ENCODE results near the gene FAM228A. TPM values are rescaled to one million over a fixed set of nuclear protein-coding genes. Genes with fewer than 3 reads are reported as not detected.

The FAM228A gene
- total and polyA plus RNA-seq, 4 donors: 0.46 to 3.9 (median 1.3) TPM

DNA sequence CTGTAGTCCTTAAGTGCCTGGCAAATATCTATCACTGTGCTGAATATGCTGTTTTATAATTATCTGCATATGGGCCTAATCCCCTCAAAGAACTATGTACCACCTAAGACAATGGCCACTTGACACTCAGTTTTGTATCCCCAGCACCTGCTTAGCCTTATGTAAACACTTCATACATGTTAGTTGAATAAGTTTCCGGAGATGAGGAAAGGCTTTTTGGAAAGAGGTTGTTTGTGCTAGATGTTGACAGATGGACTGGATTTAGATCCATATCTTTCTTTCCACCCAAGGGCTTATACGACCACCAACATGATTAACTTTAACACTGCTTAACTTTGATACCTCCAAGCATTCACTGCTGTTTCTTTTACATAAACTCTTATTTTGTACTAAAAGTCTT lies 63.3 kb downstream of the FAM228A start:
- DNase-seq (no peak), ATAC-seq (ENCODE audit: insufficient read depth, low FRiP score) (no peak)
- H3K4me1 ChIP-seq (ENCODE audit: control insufficient read depth in 5 of 5, insufficient read depth in 5 of 5, low read length in 5 of 5): peaks cover 0 to 4% (median 0%) of the 10 kb centered on the region in 5 donors
- H3K9ac ChIP-seq (ENCODE audit: insufficient read depth in 1 of 2, low read length in 2 of 2): no peak overlapping the region
- no peaks in the 10 kb centered on the region for H3K9me3 ChIP-seq (ENCODE audit: control insufficient read depth in 4 of 4, insufficient read depth in 3 of 4, low read length in 3 of 4)
- 46 to 68% methylated on average over 2 of the region's 2 CpGs for WGBS, 2 donors
- H3K4me3 ChIP-seq: no peak overlapping the region
- no peak overlapping the region for H3K27ac ChIP-seq (ENCODE audit: low read depth in 1 of 2, low read length in 1 of 2)
- H3K36me3 ChIP-seq (ENCODE audit: control insufficient read depth in 4 of 4, insufficient read depth in 4 of 4, low read length in 4 of 4): peaks cover 0 to 5% (median 2%) of the 10 kb centered on the region in 4 donors
- TF ChIP-seq CTCF (IDR thresholded peaks at IDR 0.05; ENCODE audit: control extremely low read depth, extremely low read depth): no peak
- no peaks in the 10 kb centered on the region for H3K27me3 ChIP-seq (ENCODE audit: control insufficient read depth in 3 of 3, insufficient read depth in 3 of 3, low read length in 2 of 3)

DNA sequence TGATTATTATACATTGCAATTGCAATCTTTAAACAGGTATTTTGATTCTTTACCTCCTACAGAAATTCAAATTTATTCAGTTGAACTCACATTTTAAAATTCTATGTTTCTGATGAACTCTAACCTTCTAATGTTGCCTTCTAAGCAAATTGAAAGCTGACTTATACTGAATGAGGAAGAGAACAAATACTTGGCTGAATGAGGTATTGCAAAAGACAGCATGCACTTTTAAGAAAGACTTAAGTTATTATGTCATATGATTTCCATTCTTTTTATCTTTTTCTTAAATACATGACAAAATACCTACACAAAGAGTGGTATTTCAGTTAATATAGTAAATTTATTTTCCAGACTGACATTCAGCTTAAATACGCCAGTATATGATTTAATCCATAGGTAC lies 64.7 kb downstream of the FAM228A start:
- Histone ChIP-seq H3K4me3 (no peak overlapping the region), H3K36me3 (ENCODE audit: control insufficient read depth in 4 of 4, insufficient read depth in 4 of 4, low read length in 4 of 4) (peaks cover 0 to 10% (median 3%) of the 10 kb centered on the region in 4 donors), H3K27ac (ENCODE audit: low read depth in 1 of 2, low read length in 1 of 2) (no peak overlapping the region), H3K4me1 (ENCODE audit: control insufficient read depth in 5 of 5, insufficient read depth in 5 of 5, low read length in 5 of 5) (peaks cover 0 to 4% (median 0%) of the 10 kb centered on the region in 5 donors), H3K27me3 (ENCODE audit: control insufficient read depth in 3 of 3, insufficient read depth in 3 of 3, low read length in 2 of 3) (no peaks in the 10 kb centered on the region), H3K9ac (ENCODE audit: insufficient read depth in 1 of 2, low read length in 2 of 2) (no peak overlapping the region), H3K9me3 (ENCODE audit: control insufficient read depth in 4 of 4, insufficient read depth in 3 of 4, low read length in 3 of 4) (no peaks in the 10 kb centered on the region)
- no peak for DNase-seq
- no peak for TF ChIP-seq CTCF (IDR thresholded peaks at IDR 0.05; ENCODE audit: control extremely low read depth, extremely low read depth)
- 91 to 93% methylated on average over 1 of the region's 1 CpG for WGBS, 2 donors
- ATAC-seq (ENCODE audit: insufficient read depth, low FRiP score): no peak

Other genes starting within 250 kb of the FAM228A start
- 10 to 100 TPM; 29.5 to 77.3 TPM for gene ATAD2B, start 247.9 kb upstream of the FAM228A start, total RNA-seq
- 1 to 10 TPM; 4.1 to 4.5 TPM for gene ATAD2B, start 247.9 kb upstream of the FAM228A start, polyA plus RNA-seq
- gene UBXN2A, start 234.6 kb upstream of the FAM228A start, total RNA-seq: 10 to 100 TPM; 10.2 to 23.3 TPM
- 1 to 10 TPM; 4.7 to 6.0 TPM for gene UBXN2A, start 234.6 kb upstream of the FAM228A start, polyA plus RNA-seq
- gene MFSD2B, start 165.0 kb upstream of the FAM228A start, total RNA-seq: 1 to 10 TPM in 1 of 2 donors, under 1 TPM in 1; 0.89 to 2.3 TPM
- under 1 TPM; 0.18 to 0.58 TPM for gene MFSD2B, start 165.0 kb upstream of the FAM228A start, polyA plus RNA-seq
- 1 to 10 TPM; 9.0 to 9.1 TPM for gene WDCP, start 127.7 kb upstream of the FAM228A start, total RNA-seq
- gene WDCP, start 127.7 kb upstream of the FAM228A start, polyA plus RNA-seq: 1 to 10 TPM; 2.1 to 3.2 TPM
- gene FKBP1B, start 125.3 kb upstream of the FAM228A start, total RNA-seq: 10 to 100 TPM; 10.5 to 13.6 TPM
- gene FKBP1B, start 125.3 kb upstream of the FAM228A start, polyA plus RNA-seq: 10 to 100 TPM; 13.0 to 19.0 TPM
- 100 to 1,000 TPM in 1 of 2 donors, 10 to 100 TPM in 1; 56.1 to 148 TPM for gene SF3B6, start 98.7 kb upstream of the FAM228A start, total RNA-seq
- 100 to 1,000 TPM in 1 of 2 donors, 10 to 100 TPM in 1; 97.4 to 124 TPM for gene SF3B6, start 98.7 kb upstream of the FAM228A start, polyA plus RNA-seq
- 10 to 100 TPM; 35.7 to 56.3 TPM for gene TP53I3, start 90.2 kb upstream of the FAM228A start, total RNA-seq
- gene TP53I3, start 90.2 kb upstream of the FAM228A start, polyA plus RNA-seq: 10 to 100 TPM; 49.5 to 63.8 TPM
- gene PFN4, start 51.7 kb upstream of the FAM228A start, total RNA-seq: 1 to 10 TPM in 1 of 2 donors, under 1 TPM in 1; 0.49 to 1.9 TPM
- under 1 TPM; 0.66 to 0.98 TPM for gene PFN4, start 51.7 kb upstream of the FAM228A start, polyA plus RNA-seq
- gene FAM228B, start 51.6 kb upstream of the FAM228A start, total RNA-seq: 10 to 100 TPM; 20.7 to 35.4 TPM
- 10 to 100 TPM in 1 of 2 donors, 1 to 10 TPM in 1; 5.0 to 23.3 TPM for gene FAM228B, start 51.6 kb upstream of the FAM228A start, polyA plus RNA-seq
- gene ITSN2, start 185.5 kb downstream of the FAM228A start, total RNA-seq: 10 to 100 TPM; 66.9 to 77.2 TPM
- 10 to 100 TPM; 34.3 to 42.1 TPM for gene ITSN2, start 185.5 kb downstream of the FAM228A start, polyA plus RNA-seq